VCaP (cell line): ENCODE measurements around the gene RRBP1.

Source experiments
- H3K27ac ChIP-seq: fragments of 450-650 bp; 2 replicates; pipeline ENCODE4 v1.5.1; 2017
- TF ChIP-seq, protein P1 (sequence below): fragments of 450-650 bp; conservative IDR thresholded peaks from 2 replicates; pipeline ENCODE4 v1.5.1; 2017; ENCODE audit warnings: mild to moderate bottlenecking, moderate library complexity

The RRBP1 gene

DNA sequence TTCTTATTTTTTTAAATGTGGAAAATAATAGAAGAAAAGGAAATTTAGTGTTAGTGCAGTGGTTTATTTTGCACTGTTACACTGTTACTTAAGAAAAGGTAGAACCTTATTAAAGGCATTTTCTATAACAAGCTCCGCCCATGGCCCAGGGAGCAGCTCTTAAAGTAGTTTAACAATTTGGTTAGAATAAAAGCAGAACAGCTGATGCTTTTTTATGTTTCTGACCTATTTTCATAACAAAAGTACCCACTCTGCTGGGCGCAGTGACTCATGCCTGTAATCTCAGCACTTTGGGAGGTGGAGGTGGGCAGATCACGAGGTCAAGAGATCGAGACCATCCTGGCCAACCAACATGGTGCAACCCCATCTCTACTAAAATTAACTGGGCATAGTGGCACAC lies 79.5 kb downstream of the RRBP1 start:
- TF ChIP-seq, protein P1, sequence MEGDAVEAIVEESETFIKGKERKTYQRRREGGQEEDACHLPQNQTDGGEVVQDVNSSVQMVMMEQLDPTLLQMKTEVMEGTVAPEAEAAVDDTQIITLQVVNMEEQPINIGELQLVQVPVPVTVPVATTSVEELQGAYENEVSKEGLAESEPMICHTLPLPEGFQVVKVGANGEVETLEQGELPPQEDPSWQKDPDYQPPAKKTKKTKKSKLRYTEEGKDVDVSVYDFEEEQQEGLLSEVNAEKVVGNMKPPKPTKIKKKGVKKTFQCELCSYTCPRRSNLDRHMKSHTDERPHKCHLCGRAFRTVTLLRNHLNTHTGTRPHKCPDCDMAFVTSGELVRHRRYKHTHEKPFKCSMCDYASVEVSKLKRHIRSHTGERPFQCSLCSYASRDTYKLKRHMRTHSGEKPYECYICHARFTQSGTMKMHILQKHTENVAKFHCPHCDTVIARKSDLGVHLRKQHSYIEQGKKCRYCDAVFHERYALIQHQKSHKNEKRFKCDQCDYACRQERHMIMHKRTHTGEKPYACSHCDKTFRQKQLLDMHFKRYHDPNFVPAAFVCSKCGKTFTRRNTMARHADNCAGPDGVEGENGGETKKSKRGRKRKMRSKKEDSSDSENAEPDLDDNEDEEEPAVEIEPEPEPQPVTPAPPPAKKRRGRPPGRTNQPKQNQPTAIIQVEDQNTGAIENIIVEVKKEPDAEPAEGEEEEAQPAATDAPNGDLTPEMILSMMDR, result no peak
- peak overlapping the region; percentile 97 for H3K27ac ChIP-seq

DNA sequence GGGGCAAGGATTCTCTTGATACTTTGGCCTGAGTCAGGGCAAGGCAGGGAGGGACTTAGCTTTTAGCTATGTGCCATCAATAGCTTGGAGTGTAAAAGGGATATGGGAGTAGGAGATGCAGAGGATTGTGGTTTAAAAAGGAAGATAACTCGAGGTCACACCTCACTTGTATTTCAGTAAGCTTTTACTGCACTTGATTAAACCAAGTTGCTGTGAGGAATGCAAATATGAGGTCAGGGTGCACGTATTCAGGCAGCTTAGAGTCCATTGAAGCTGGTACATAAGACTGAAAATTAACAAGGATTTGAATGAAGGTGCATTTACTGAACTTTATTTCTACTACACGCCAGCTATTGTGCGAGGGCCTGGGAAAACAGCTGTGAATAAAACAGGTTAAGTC lies 80.1 kb downstream of the RRBP1 start:
- peak overlapping the region; percentile 97 for H3K27ac ChIP-seq
- TF ChIP-seq, protein P1, result no peak

DNA sequence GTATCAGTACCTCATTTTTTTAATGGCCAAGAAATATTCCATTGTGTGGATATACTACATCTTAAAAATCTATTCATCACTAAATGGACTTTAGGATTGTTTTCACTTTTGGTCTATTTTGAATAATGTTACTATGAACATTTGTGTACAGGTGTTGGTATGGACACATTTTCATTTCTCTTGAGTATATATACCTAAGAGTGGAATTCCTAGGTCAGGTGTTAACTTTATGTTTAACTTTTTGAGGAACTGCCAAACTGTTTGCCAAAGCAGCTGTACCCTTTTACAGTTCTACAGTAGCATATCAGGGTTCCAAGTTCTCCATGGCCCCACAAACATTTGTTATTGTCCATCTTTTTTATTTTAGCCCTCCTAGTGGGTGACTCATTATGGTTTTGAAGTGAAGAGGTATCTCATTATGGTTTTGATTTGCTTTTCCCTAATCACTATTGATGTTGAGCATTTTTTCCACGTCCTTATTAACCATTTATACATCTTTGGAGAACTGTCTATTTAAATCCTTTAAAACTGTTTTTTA lies 84.0 kb downstream of the RRBP1 start:
- H3K27ac ChIP-seq, result no peak overlapping the region
- TF ChIP-seq, protein P1, result no peak

DNA sequence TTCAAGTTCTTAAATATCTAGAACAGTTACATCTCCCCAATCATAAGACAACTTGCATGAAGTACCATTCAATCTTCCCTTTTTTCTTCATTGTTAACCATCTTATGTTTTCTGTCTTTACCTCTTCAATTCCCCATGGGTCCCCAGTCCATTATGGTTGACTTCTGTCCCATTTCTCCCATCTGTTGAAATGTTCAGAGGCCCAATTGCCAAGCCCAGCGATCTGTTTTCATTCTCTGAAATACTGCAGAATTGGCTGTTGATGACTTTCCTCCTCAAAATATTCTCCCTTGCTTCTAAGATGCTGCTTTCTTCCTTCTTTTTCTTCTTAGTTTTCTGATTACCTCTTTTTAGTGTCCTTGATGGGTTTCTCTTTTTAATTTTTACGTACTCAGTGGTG lies 86.2 kb downstream of the RRBP1 start:
- TF ChIP-seq, protein P1, result no peak
- peak overlapping the region; percentile 71 for H3K27ac ChIP-seq

DNA sequence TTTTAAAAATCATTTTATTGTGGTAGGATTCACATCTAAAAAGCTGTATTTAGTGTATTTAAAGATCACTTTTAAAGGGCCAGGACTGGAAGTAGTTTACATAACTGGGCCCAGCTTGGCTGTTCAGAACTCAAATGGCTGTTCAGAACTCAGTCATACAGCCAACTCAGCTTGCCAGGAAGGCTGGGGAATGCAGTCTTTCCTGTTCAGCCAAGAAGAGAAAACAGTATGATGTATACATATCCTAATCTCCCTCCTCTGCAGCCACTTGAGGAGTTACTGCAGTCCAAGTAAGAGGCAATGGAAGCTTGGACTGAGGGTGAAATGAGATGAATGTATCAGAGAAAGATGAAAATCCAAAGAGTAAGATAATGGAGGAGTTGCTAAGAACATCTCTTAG lies 87.6 kb downstream of the RRBP1 start:
- peak overlapping the region; percentile 71 for H3K27ac ChIP-seq
- TF ChIP-seq, protein P1, result no peak

DNA sequence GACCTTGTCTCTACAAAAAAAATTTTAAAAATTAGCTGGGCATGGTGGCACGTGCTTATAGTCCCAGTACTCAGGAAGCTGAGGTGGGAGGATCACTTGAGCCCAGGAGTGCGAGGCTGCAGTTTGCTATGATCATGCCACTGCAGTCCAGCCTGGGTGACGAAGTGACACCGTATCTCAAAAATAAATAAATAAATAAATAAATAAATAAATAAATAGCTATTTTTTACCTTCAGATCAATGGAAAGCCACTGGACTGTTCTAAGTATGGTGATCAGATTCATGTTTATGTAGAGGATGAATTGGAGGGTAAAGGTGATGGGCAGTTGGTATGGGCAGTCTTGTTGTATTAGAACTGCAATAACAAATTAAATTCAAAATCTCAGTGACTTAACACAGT lies 88.1 kb downstream of the RRBP1 start:
- peak overlapping the region; percentile 71 for H3K27ac ChIP-seq
- TF ChIP-seq, protein P1, result no peak

DNA sequence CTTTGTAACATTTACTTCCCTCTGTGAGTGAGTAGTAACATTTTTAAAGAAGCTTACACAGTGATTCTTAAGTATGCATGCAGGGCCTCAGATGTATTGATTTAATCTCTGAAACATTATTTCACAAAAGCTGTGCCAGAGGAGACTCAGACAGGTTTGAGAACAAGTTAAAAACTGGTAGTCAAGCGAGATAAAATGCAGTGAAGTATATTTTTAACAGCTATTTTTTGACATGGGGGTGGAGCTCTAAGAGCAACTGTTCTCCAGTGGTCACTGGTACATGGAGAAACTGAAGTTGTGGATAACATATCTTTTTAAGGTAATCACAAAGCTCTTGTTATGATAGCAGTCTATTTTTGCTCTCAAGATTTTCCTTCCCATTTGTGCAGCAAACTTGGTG lies 91.8 kb downstream of the RRBP1 start:
- peak overlapping the region; percentile 71 for H3K27ac ChIP-seq

More for the DNA sequence above, 91.8 kb downstream of the RRBP1 start:
- TF ChIP-seq, protein P1, result no peak
